Measurements from ENCODE around the gene DKKL1.

DNA sequence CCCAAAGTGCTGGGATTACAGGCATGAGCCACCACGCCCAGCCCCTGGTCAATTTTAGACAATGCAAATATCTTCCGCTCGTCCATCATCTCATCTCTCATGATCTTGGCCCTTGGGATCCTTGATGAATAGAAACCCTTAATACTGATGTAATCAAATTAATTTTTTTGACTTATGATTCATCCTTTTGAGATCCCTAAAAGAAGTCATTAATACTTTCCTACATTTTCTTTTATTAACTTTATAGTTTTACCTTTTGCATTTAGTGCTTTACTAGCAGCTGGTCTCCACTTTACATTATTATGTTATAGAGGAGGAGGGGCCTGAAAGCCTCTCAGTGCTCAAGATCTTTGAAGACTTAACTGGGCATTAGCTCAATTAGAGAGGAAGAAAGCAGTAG lies 16.7 kb downstream of the DKKL1 start:
- TF ChIP-seq CTCF (IDR thresholded peaks at IDR 0.05; ENCODE audit: low read depth, low read length) (no peak), POLR2A (IDR thresholded peaks at IDR 0.05; ENCODE audit: extremely low read depth, insufficient read length) (no peak), MAX (IDR thresholded peaks at IDR 0.05; ENCODE audit: low read depth, low read length) (no peak)
